Activated CD4-positive, alpha-beta T cell treated with anti-CD3 and anti-CD28 coated beads, Interleukin-2, amount 50 U/mL, for 48 hours (primary cell): Measurements from ENCODE around the gene SALL4.
A peak's percentile ranks its signal among the peaks of the same experiment; 100 is the strongest.
"Not testable (repeated sequence)": the region's sequence is repeated elsewhere in the genome, so short reads cannot be mapped to it uniquely, and the experiment has no call there.

Experiments used
- DNase-seq, 2 experiments: peaks; one replicate each; pipeline ENCODE4 v3.0.0-alpha.2; 2020

Gene SALL4

DNA sequence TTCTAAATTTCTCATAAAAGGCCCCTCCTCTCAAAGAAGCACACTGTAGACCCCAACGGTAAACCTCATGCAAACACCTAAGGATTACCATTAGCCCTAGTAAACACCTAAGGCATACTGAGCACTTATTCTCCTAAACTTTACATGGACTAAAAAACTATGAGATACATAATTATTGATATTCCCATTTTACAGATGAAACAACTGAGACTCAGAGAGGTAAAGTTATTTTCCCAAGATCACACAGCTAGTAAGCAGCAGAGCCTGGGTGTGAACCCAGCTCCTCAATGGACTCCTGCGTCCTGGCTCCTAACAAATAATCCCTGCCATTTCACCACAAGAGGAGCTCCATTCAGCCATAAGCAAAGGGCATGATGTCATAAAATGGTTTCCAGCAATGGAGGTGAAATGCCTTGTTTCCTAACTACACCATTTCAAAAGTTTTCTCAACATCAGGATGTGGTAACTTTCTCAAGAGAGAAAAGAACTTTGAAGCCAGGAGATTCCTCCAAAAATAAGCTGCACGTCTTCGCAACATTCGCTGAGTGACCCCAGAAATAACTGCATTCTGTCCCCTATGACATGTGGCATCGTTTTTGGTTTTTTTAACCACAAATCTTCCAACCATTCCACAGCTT is 38.2 kb downstream of the SALL4 start:
- DNase-seq, result no peak

DNA sequence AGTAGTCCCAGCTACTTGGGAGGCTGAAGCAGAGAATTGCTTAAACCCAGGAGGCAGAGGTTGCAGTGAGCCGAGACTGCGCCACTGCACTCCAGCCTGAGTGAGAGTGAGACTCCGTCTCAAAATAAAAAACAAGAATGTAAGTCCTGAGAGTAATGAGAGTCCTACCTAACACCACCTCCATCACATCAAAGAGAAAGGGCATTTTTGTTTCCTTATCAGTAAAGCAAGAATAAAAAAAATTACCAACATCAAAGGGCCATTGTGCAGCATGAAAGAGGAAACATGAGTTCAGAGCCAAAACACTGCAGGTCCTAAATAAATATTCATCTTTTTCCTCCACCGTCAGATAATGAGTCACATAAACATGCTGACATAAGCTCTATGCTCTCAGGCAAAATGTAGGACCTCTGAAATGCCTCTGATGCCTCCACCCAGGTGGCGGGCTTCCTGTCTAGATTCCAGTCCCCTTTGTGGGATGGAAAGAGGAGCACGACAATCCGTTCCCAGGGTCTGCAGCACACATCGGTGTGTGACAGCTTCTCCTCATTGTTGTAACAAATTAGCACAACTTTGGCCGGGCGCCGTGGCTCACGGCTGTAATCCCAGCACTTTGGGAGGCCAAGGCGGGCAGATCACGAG is 41.3 kb downstream of the SALL4 start:
- no peak for DNase-seq

DNA sequence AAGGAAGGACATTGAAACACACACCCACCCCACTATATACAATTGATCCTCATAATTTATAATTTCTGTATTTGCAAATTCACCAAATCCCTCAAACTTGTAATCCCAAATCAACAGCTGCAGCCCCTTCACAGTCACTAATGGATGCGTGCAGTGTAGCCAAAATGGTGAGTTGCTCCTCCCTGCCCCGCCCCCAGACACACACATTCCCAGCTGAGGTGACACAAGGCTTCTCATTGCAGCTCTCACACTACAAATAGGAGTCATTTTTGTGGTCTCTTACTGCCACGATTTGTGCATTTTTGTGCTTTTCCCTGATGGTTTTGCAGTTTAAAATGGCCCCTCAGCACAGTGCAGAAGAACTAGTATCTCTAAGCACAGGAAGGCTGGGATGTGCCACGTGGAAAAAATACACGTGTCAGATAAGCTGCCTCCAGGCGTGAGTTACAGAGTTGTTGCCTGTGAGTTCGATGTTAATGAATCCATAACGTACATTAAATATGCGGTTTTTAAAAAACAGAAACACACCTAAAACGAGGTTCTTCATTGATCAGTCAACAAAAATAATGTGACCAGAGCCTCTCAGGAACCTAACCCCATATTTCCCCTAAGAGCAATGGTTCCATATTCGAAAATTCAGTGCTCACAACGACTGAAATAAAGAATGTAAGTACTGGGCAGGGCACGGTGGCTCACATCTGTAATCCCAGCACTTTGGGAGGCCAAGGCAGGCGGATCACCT is 42.4 kb downstream of the SALL4 start:
- DNase-seq, result no peak

GRCh38 chr20:51758978-51759544 is 43.3 kb downstream of the SALL4 start:
- no peak for DNase-seq

DNA sequence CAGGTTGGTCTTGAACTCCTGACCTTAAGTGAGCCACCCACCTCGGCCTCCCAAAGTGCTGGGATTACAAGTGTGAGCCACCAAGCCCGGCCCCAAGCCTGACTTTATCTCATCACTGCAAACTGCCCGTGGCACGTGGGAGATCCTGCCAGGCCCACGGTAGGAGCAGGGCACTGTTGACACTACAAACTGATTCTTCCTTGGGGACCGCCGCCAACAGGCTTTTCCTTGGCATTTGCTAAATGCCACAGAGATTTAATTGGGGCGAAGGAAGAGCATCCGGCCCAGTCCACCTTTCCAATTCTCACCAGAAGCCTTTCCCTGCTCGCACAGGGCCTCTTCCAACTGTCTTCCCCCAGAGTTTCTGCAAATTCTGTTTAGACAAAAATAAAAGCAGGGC is 45.1 kb downstream of the SALL4 start:
- no peak for DNase-seq

GRCh38 chr20:51756653-51757052 is 45.7 kb downstream of the SALL4 start:
- no peak for DNase-seq

GRCh38 chr20:51753220-51753619 is 49.1 kb downstream of the SALL4 start:
- DNase-seq, result not testable (repeated sequence)

DNA sequence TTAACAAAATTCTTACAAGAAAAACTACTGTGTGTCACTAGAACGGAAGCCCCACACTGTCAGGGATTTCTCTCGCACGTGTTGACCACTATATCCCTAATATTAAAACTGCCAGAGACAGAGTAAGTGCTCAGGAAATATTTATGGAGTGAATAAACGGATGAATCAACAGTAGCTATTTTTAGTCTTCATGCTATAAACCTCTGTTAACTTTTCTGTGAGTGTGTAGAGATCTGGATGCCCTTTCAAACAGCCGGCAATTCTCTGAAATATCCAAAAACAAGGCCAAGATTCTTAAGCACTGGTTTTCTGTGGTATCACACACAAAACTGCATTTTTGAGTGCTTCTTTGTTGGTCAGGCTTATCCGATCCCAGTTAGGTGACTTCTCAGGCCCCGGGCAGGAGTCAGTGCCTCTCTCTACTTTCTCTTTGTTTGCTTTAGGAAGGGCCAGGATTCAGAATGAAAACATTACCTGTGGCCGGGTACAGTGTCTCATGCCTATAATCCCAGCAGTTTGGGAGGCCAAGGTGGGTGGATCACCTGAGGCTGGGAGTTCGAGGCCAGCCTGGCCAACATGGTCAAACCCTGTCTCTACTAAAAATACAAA is 49.9 kb downstream of the SALL4 start:
- no peak for DNase-seq

DNA sequence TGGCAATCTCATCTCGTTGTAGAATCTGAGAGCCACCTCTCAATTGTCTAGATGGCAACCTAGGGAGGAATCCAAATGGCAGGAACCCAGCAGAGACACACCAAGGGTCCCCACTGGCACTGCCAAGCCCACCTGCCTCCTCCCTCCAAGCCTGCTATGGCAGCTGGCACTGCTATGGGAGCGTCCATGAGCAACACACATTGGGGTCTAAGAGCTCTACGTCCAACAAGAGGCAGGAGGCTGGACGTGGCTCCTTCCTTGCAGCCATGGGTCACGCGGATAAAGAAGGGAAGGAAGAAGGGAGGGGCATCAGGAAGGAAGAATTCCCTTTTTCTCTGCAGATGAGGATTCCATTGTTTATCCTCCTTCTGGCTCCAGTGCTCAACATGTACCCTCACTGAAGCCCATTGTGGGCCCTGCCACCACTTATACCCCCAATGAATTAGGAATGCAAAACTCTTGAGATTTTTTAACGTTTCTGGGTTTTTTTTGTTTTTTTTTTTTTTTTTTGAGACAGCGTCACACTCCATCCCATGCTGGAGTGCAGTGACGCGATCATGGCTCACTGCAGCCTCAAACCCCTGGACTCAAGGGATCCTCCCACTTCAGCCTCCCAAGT is 51.4 kb downstream of the SALL4 start:
- DNase-seq, result no peak

DNA sequence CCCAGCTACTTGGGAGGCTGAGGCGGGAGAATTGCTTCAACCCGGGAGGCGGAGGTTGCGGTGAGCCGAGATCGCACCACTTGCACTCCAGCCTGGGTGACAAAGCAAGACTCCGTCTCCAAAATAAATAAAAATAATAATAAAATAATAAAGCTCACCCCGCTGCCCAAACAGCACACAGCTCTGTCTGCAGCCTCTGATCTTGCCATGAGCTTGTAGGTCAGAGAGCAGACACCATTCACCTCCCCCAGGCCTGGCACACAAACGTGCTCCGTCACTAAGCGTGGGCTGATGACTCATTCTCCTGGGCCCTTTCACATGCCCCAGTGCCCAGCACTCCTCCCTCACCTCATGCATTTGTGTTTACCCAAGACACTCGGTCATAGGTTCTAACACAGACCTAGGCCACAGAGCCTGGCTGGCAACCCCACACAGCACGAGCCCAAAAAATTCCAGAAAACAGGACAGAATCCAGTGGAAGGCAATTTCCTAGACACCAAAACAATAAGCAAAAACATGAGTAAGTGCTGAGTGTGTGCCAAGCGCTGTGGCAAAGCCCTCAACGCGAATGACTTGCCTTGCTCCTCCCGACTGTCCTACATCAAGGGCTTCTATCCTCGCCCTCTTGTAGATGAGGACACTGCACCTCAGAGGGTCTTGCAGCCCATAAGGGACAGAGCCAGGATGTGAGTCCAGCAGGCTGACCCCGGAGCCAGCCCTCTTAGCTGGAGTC is 52.1 kb downstream of the SALL4 start:
- peak; percentile 41 to 56 for DNase-seq

GRCh38 chr20:51749674-51750036 is 52.7 kb downstream of the SALL4 start:
- no peak for DNase-seq

- no peak for DNase-seq
These were observed 55.0 kb downstream of the SALL4 start for GRCh38 chr20:51747182-51747911.

- DNase-seq, result no peak
These were observed 56.5 kb downstream of the SALL4 start for GRCh38 chr20:51745804-51746203.

- DNase-seq, result no peak
These were observed 61.5 kb downstream of the SALL4 start for GRCh38 chr20:51740838-51741237.

DNA sequence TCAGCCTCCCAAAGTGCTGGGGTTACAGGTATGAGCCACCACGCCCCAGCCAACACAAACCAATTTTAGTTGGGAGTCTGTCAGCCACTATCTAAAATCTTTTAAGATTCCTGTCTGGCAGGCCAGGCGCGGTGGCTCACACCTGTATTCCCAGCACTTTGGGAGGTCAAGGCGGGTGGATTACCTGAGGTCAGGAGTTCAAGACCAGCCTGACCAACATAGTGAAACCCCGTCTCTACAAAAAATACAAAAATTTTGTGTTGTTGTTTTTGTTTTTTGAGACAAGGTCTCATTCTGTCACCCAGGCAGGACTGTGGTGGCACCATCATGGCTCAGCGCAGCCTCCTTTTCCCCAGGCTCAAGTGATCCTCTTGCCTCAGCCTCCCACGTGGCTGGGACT is 62.0 kb downstream of the SALL4 start:
- not testable (repeated sequence) for DNase-seq

DNA sequence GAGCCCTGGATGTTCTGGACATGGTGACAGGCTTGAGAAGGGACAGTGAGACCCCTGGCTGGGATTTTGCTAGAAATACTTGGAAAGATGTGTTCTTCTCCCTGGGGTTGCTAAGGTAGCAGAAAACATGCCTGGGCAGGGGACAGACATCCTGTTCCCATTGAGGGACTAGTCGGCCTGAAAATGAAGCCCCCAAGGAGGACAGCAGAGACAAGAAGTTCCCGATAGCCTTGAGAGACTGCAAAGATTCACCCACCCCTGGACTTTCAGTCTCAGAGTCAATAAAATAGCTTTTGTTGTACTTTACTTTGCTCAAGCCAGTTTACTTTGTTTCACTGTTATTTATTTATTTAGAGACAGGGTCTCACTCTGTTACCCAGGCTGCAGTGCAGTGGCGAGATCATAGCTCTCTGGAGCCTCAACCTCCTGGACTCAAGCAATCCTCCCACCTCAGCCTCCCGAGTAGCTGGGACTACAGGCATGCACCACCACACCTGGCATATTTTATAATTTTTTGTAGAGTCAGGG is 62.5 kb downstream of the SALL4 start:
- no peak for DNase-seq

- DNase-seq, result no peak
These were observed 63.4 kb downstream of the SALL4 start for GRCh38 chr20:51738877-51739447.

- DNase-seq, result not testable (repeated sequence)
These were observed 64.1 kb downstream of the SALL4 start for GRCh38 chr20:51738261-51738660.

- DNase-seq, result no peak
These were observed 65.4 kb downstream of the SALL4 start for GRCh38 chr20:51736947-51737346.

- DNase-seq, result no peak
These were observed 66.4 kb downstream of the SALL4 start for GRCh38 chr20:51735728-51736600.
